SIG-M5 treated with dmso at 0.1 percent for 504 hours (cell line): ENCODE measurements around the gene DCP2.

Source experiments
- DNase-seq: peaks from one replicate; lab custom pipeline; 2025; ENCODE audit not compliant: unreplicated experiment; lab: John Stamatoyannopoulos, UW

Gene DCP2

GRCh38 chr5:113062869-113063508 lies 86.4 kb downstream of the DCP2 start:
- no peak for DNase-seq

DNA sequence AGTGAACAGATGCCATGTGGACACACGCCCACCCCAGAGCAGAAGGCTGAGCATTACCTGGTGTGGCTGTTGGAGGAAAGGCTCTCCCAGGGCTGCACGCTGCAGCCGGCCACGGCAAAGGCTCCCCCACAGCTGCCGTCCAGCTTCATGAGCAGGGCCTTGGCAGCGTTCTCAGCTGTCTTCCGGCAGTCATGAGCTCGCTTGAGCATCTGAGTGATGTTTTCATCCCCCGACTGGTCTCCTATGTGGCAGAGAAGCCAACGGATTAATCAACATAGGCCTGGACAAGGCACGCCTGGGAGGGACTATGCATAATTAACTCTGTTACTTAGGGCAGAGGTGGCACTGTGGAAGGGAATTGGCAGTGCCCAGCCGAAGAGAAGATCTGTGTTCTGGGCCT lies 87.3 kb downstream of the DCP2 start:
- no peak for DNase-seq

DNA sequence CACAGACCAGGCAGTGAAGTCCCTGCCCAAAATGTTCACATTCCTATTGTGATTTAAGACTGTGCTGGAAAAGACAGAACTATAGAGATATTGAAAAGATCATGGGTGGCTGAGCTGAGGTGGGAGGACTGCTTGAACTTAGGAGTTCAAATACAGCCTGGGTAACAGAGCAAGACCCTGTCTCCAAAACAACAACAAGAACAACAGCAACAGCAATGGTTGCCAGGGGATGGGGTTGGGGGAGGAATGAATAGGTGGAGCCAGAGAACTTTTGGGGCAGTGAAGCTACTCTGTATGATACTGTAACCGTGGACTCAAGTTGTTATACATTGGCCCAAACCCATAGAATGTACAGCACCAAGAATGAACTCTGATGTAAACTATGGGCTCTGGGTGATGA lies 88.2 kb downstream of the DCP2 start:
- no peak for DNase-seq

DNA sequence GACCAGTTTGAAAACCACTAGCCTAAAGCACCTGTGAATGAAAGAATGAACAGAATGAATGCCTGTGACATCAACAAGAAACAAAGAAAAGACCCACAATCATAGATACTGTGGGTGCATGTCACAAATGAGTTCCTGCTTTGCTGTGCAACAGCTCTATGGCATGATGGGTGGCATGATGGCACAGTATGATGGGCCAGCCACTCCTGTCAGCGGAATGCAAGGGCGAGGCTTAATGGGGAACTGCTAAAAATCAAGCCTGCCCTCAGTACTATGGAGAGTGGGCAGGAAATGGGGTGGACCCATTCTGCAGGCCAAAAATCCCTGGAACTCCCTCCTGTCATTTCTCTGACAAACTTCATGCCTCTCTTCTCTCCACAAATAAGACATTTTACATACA lies 89.0 kb downstream of the DCP2 start:
- no peak for DNase-seq

DNA sequence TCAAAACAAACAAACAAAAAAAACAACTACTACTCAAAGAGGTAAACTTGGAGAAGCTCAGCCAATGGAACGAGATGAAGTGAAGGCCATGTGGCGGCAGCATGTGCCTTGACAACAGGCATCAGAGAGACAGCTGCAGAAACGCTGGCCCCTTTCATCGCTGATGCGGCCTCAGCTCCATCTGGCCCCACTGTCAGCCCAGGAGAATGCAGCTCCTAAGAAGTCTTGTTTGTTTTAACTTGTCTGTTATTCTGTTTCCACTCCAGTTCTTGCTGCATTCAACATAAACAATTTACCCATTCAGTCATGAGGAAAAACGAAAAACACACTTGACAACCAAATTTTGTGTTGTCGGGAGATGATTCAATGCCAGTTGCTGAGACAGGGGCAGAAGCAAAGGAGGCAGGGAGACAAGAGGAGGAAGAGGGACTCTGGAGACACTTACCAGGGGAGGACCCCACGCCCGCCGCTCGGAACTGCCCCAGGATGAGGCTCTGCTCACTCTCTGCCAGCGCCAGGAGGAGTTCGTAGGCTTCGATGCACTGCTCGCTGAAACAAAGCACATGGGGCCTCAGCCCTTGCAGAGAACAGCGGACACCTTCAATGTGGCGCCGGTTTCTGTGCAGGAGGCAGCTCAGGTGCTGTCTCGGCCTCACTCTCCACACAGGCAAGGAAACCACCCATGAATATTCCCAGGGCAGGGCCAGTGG lies 91.2 kb downstream of the DCP2 start:
- DNase-seq, result no peak

GRCh38 chr5:113068559-113068958 lies 92.0 kb downstream of the DCP2 start:
- no peak for DNase-seq
